CD14-positive monocyte (primary cell): Measurements from ENCODE around the gene TMEM147. TPM values are rescaled to one million over a fixed set of nuclear protein-coding genes. Genes with fewer than 3 reads are reported as not detected.

ENCODE experiments used
- DNase-seq, 3 donors: peaks; one replicate each; pipeline ENCODE4 v3.0.0-alpha.2; 2011 to 2022
- H2AFZ ChIP-seq: 2 replicates; pipeline ENCODE4 v1.6.0; 2012; ENCODE audit warnings: mild to moderate bottlenecking, low read depth, low read length, inconsistent platforms; ENCODE audit not compliant: insufficient read depth, poor library complexity, severe bottlenecking
- H3K27ac ChIP-seq, 2 donors: 1 replicate in 1 of 2; 2 replicates in 1 of 2; pipeline ENCODE4 v1.5.1; 2012 to 2013; ENCODE audit warnings: low read length in 2 of 2, control low read depth in 1 of 2, inconsistent platforms in 1 of 2, low read depth in 1 of 2, mild to moderate bottlenecking in 1 of 2
- H3K27me3 ChIP-seq, 2 donors: one replicate each; pipeline versions ENCODE4 v1.6.0 to v1.6.1; 2011 to 2013; ENCODE audit warnings: low read length in 2 of 2; ENCODE audit not compliant: control insufficient read depth in 2 of 2, insufficient read depth in 2 of 2
- H3K36me3 ChIP-seq, 2 donors: replicated peaks in 1 of 2; 1 replicate in 1 of 2; 2 replicates in 1 of 2; pipeline versions ENCODE4 v1.5.1 to v1.6.1; 2012 to 2013; ENCODE audit warnings: low read length in 2 of 2, control low read depth in 1 of 2, inconsistent platforms in 1 of 2, mild to moderate bottlenecking in 1 of 2; ENCODE audit not compliant: insufficient read depth in 2 of 2, control insufficient read depth in 1 of 2
- H3K4me1 ChIP-seq, 2 donors: 1 replicate in 1 of 2; 2 replicates in 1 of 2; pipeline versions ENCODE4 v1.5.1 to v1.6.1; 2012 to 2013; ENCODE audit warnings: low read length in 2 of 2, control low read depth in 1 of 2, inconsistent platforms in 1 of 2, mild to moderate bottlenecking in 1 of 2, moderate library complexity in 1 of 2; ENCODE audit not compliant: insufficient read depth in 2 of 2, control insufficient read depth in 1 of 2
- H3K4me2 ChIP-seq: replicated peaks from 2 replicates; pipeline ENCODE3; 2012; ENCODE audit warnings: low read length, moderate library complexity, mild to moderate bottlenecking; ENCODE audit not compliant: poor library complexity, severe bottlenecking; ENCODE audit errors: extremely low read depth
- H3K4me3 ChIP-seq, 3 experiments: fragments of 200-600 bp in 1 of 3; sonication (generic) in 1 of 3; replicated peaks in 1 of 3; 1 replicate in 2 of 3; 2 replicates in 1 of 3; pipeline ENCODE4 v1.5.1; 2011 to 2013; ENCODE audit warnings: low read length in 3 of 3, mild to moderate bottlenecking in 3 of 3, control low read depth in 2 of 3, low read depth in 2 of 3, inconsistent platforms in 1 of 3, moderate library complexity in 1 of 3
- H3K79me2 ChIP-seq: 2 replicates; pipeline ENCODE4 v1.6.0; 2012; ENCODE audit warnings: mild to moderate bottlenecking, control low read depth, inconsistent platforms, low read length, moderate library complexity; ENCODE audit not compliant: insufficient read depth
- H3K9ac ChIP-seq: 2 replicates; pipeline ENCODE4 v1.6.0; 2017; ENCODE audit warnings: low read length, mild to moderate bottlenecking; ENCODE audit not compliant: insufficient read depth, poor library complexity, severe bottlenecking
- H3K9me3 ChIP-seq, 2 donors: replicated peaks in 1 of 2; 1 replicate in 1 of 2; 2 replicates in 1 of 2; pipeline versions ENCODE4 v1.5.1 to v1.6.1; 2012 to 2013; ENCODE audit warnings: low read length in 2 of 2, control low read depth in 1 of 2; ENCODE audit not compliant: control insufficient read depth in 1 of 2, insufficient read depth in 1 of 2
- H4K20me1 ChIP-seq: 2 replicates; pipeline ENCODE4 v1.6.0; 2012; ENCODE audit warnings: mild to moderate bottlenecking, low read length, control low read depth, moderate library complexity; ENCODE audit not compliant: insufficient read depth
- H3K27ac Mint-ChIP-seq, 7 donors: one replicate each; pipeline ENCODE4 v1.8.0; 2020; ENCODE audit warnings: mild to moderate bottlenecking in 7 of 7, mixed read lengths in 7 of 7, moderate library complexity in 6 of 7, inconsistent platforms in 2 of 7
- H3K27me3 Mint-ChIP-seq, 3 donors: one replicate each; pipeline ENCODE4 v1.8.0; 2021 to 2022; ENCODE audit warnings: low read depth in 3 of 3, mild to moderate bottlenecking in 3 of 3, mixed read lengths in 3 of 3, moderate library complexity in 3 of 3, inconsistent platforms in 1 of 3
- H3K36me3 Mint-ChIP-seq, 2 donors: one replicate each; pipeline ENCODE4 v1.8.0; 2020; ENCODE audit warnings: mixed read lengths in 2 of 2, inconsistent platforms in 1 of 2, mild to moderate bottlenecking in 1 of 2
- H3K4me1 Mint-ChIP-seq: one replicate; pipeline ENCODE4 v1.8.0; 2020; ENCODE audit warnings: mild to moderate bottlenecking, mixed read lengths
- H3K4me3 Mint-ChIP-seq, 2 donors: one replicate each; pipeline ENCODE4 v1.8.0; 2020; ENCODE audit warnings: mild to moderate bottlenecking in 2 of 2, mixed read lengths in 2 of 2, moderate library complexity in 1 of 2
- H3K9me3 Mint-ChIP-seq, 7 donors: one replicate each; pipeline ENCODE4 v1.8.0; 2020 to 2022; ENCODE audit warnings: mixed read lengths in 7 of 7, mild to moderate bottlenecking in 6 of 7, moderate library complexity in 6 of 7, inconsistent platforms in 2 of 7
- CTCF ChIP-seq: fragments of 200-600 bp; IDR thresholded peaks from one replicate; pipeline ENCODE4 v1.8.0; 2022; ENCODE audit warnings: antibody characterized with exemption, mild to moderate bottlenecking
- WGBS: methylation state at CpG from one replicate; pipeline ENCODE4 v1.1.5; 2013; ENCODE audit warnings: missing lambda C conversion rate; ENCODE audit not compliant: insufficient coverage; 5-methylcytosine and 5-hydroxymethylcytosine counted together
- intact Hi-C, 2 donors: fragments of 100-400 bp; cut with micrococcal nuclease; formaldehyde crosslinking; loops; one replicate each; pipeline versions ENCODE4 v1.15.0 to v1.15.1; 2023
- polyA plus RNA-seq, 3 donors: library from polyadenylated mRNA; depleted of rRNA in 1 of 3; unstranded in 2 of 3; stranded (reverse) in 1 of 3; fragments of 300-500 nt in 2 of 3; fragments of >200 nt in 1 of 3; fragmentation: Illumina TruSeq in 2 of 3; gene quantifications; 1 replicate in 2 of 3; 2 replicates in 1 of 3; pipeline ENCODE4 v1.2.3, GENCODE V29; 2012 to 2021

The TMEM147 gene
- polyA plus RNA-seq, 3 donors, result 75.5 to 165 (median 165) TPM

DNA sequence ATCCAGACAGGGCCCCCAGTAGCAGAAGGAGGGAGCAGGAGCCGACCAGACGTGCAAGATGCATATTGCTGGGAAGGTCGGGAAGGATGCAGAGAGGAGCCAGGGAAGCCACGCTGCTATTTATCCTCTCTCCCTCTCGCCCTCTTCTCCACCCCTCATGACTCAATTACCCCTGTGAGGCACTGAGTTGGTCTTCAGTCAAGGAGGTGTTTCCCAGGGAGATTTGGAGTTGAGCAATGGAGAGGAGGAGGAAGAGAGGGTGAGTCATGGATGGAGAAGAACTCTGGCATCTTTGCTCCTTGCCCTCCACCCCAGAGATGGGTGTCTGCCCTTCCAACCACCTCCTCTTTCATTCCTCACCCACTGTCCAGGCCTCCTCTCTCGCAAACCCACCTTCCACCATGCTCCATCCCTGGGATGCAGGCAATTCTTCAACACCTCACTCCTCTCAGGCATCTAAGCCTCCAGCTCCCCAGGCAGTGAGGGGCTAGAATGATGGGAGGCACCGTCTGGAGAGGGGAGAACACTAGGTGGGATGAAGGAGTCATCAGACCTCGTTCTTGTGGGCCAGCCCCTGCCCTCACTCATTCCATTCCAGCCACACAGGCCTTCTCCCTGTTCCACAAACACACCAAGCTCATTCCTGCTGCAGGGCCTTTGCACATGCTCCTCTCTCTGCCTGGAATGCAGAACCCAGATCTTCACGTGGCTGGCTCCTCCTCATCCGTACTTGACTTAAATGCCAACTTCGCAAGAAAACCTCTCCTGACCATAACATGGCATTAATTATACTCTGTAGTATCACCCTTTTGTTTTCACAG is 17.0 kb upstream of the TMEM147 start, which contains the start of gene SBSN:
TSS of gene SBSN (minus strand) at position 94 of the 821 bp plus-strand sequence. CDS start at position 64, 30 bp downstream.
- intact Hi-C loops, result no loop called here
- Histone ChIP-seq H3K27ac (no peak within 1 kb of the TSS), H3K79me2 (no peaks in the 10 kb centered on the region), H3K27me3 (peaks cover 0 to 9% of the 10 kb centered on the region in 2 donors), H3K9me3 (no peaks in the 10 kb centered on the region), H3K4me2 (no peak within 1 kb of the TSS), H3K36me3 (no peaks in the 10 kb centered on the region), H4K20me1 (no peaks in the 10 kb centered on the region), H3K4me3 (no peak within 1 kb of the TSS), H3K9ac (no peak within 1 kb of the TSS), H2AFZ (no peak within 1 kb of the TSS), H3K4me1 (peaks cover 1 to 2% of the 10 kb centered on the region in 2 donors)
- no peaks in the 10 kb centered on the region for H3K36me3 Mint-ChIP-seq
- no peak for TF ChIP-seq CTCF
- H3K9me3 Mint-ChIP-seq, result no peaks in the 10 kb centered on the region
- peak within 1 kb of the TSS in 2 of 7 donors; percentile 31 to 34 for H3K27ac Mint-ChIP-seq
- WGBS, result 86% methylated on average over 5 of the region's 11 CpGs
- peak in 1 of 3 donors; percentile 53 for DNase-seq
- H3K4me1 Mint-ChIP-seq, result no peaks in the 10 kb centered on the region
- peaks cover 18 to 29% (median 22%) of the 10 kb centered on the region in 3 donors for H3K27me3 Mint-ChIP-seq
- H3K4me3 Mint-ChIP-seq, result no peak within 1 kb of the TSS

DNA sequence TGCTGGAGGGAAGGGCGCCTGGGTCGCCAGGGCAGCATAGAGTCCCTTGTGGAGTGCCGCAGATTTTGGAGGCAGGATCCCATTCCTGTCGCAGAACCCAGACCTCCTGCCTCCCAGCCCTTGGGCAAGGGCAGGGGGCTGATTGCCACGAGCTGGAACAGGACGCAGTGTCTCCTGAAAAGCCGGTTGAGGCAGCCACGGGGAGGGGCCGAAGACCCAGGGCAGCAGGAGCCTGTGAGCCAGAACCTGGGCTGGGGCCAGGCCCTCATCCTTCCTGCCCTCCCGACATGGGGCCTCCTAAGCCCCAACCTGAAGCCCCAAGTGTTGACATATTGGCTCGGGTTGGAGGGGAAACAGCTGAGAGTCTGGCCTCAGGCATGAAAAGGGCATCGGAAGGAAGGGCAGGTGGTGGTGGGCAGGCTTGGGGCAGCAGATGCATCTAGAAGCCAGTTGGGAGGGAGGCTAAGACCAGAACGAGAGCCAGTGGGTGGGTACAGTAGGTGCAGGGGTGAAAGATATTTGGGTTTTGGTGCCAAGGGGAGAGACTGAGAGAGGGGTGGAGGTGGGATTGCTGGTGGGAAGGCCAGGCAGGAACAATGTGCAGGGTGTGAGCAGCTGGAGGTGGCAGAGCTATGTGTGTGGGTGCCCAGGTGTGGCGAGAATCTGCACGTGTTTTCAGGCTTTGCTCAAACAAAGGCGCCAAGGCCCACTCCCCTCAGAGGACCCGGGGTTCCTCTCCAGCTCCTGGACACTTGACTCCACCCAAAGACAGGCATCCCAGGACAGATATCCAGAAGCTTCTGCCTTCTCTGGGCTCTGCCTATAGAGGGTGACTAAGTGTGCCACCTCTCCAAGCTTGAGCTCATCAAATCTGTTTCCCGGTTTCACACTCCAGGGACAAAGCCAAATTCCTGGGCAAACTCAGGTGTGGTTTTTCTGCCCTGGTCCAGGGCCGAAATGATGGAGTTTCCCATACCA is 15.9 kb upstream of the TMEM147 start:
- Histone ChIP-seq H2AFZ (no peak overlapping the region), H3K27me3 (peaks cover 0 to 18% of the 10 kb centered on the region in 2 donors), H3K9ac (no peak overlapping the region), H3K36me3 (no peaks in the 10 kb centered on the region), H4K20me1 (no peaks in the 10 kb centered on the region), H3K27ac (no peak overlapping the region), H3K9me3 (no peaks in the 10 kb centered on the region), H3K4me3 (no peak overlapping the region), H3K4me1 (peaks cover 7 to 11% of the 10 kb centered on the region in 2 donors), H3K4me2 (no peak overlapping the region), H3K79me2 (no peaks in the 10 kb centered on the region)
- intact Hi-C loops, result no loop called here
- 32% methylated on average over 18 of the region's 19 CpGs for WGBS
- no peak for TF ChIP-seq CTCF
- H3K27me3 Mint-ChIP-seq, result peaks cover 25 to 37% (median 29%) of the 10 kb centered on the region in 3 donors
- no peak overlapping the region for H3K4me3 Mint-ChIP-seq
- no peak overlapping the region for H3K27ac Mint-ChIP-seq
- H3K9me3 Mint-ChIP-seq, result no peaks in the 10 kb centered on the region
- H3K4me1 Mint-ChIP-seq, result peaks cover 7% of the 10 kb centered on the region
- H3K36me3 Mint-ChIP-seq, result no peaks in the 10 kb centered on the region
- DNase-seq, result no peak
